PC-9 (cell line): ENCODE data around the gene SBDS.

Source experiments
- EZH2 ChIP-seq: fragments of 200-600 bp; sonication (generic); IDR thresholded peaks from 2 replicates; pipeline ENCODE4 v1.8.0; 2017; ENCODE audit warnings: antibody characterized with exemption, low read depth
- TF ChIP-seq, protein P1 (sequence below): fragments of 200-600 bp; sonication (generic); conservative IDR thresholded peaks from 2 replicates; pipeline ENCODE4 v1.6.1; 2017; ENCODE audit warnings: mixed run types, antibody characterized with exemption, mild to moderate bottlenecking, moderate library complexity

DNA sequence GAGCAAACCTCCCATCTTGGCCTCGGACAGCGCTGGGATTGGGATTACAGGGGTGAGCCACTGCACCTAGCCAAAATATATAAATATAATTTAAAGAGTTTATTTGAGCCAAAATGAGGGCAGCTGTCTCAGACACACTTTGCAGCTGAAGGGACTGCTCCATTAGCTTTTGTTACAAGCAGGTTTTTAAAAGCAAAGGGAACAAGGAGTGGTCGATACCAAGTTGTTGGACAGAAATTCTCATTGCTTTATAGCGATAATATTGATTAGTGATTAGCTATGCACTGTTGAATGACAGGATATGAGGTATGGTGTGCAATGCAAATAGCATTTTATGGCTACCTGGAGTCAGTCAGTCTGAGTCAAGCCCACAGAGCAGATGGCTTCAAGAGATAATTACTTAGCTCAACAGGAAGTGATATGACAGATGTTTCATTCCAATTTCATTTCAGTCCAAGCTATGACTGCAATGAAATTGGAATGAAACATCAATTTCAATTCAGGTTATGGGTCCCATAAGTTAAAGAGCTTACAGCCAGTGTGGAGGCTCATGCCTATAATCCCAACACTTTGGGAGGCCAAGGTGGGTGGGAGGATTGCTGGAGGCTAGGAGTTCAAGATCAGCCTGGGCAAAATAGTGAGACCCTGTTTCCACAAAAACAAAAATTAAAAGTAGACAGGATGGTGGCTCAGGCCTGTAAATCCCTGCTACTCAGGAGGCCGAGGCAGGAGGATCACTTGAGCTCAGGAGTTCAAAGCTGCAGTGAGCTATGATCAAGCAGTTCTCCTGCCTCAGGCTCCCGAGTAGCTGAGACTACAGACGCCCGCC is 24.4 kb upstream of the SBDS start:
- TF ChIP-seq, protein P1, sequence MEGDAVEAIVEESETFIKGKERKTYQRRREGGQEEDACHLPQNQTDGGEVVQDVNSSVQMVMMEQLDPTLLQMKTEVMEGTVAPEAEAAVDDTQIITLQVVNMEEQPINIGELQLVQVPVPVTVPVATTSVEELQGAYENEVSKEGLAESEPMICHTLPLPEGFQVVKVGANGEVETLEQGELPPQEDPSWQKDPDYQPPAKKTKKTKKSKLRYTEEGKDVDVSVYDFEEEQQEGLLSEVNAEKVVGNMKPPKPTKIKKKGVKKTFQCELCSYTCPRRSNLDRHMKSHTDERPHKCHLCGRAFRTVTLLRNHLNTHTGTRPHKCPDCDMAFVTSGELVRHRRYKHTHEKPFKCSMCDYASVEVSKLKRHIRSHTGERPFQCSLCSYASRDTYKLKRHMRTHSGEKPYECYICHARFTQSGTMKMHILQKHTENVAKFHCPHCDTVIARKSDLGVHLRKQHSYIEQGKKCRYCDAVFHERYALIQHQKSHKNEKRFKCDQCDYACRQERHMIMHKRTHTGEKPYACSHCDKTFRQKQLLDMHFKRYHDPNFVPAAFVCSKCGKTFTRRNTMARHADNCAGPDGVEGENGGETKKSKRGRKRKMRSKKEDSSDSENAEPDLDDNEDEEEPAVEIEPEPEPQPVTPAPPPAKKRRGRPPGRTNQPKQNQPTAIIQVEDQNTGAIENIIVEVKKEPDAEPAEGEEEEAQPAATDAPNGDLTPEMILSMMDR, result no peak
- TF ChIP-seq EZH2, result no peak
